Left ventricle myocardium inferior (tissue), 1 donor: Measurements from ENCODE around the gene IBA57. TPM values are rescaled to one million over a fixed set of nuclear protein-coding genes. Genes with fewer than 3 reads are reported as not detected.
"Not testable (repeated sequence)": the region's sequence is repeated elsewhere in the genome, so short reads cannot be mapped to it uniquely, and the experiment has no call there.

Source experiments
- DNase-seq: peaks from one replicate; pipeline ENCODE4 v3.0.0-alpha.2; 2020
- H3K27ac ChIP-seq: fragments of 200-600 bp; replicated peaks from 2 replicates; pipeline ENCODE4 v1.8.0; 2021
- H3K27me3 ChIP-seq: fragments of 200-600 bp; 2 replicates; pipeline ENCODE4 v1.8.0; 2021; ENCODE audit warnings: low read depth
- H3K36me3 ChIP-seq: fragments of 200-600 bp; 2 replicates; pipeline ENCODE4 v1.8.0; 2021
- H3K4me1 ChIP-seq: fragments of 200-600 bp; 2 replicates; pipeline ENCODE4 v1.8.0; 2021
- H3K4me3 ChIP-seq: fragments of 200-600 bp; 2 replicates; pipeline ENCODE4 v1.8.0; 2021; ENCODE audit warnings: mild to moderate bottlenecking, moderate library complexity
- H3K9me3 ChIP-seq: fragments of 200-600 bp; replicated peaks from 2 replicates; pipeline ENCODE4 v1.8.0; 2021
- intact Hi-C: fragments of 100-400 bp; cut with micrococcal nuclease; formaldehyde crosslinking; loops from one replicate; pipeline ENCODE4 v1.11.0; 2022
- total RNA-seq: library from RNA; stranded (reverse); fragmentation: NEBNext Ultra II Directional; extraction: Animal tissue kit (Norgen Biotek cat#: 25700); gene quantifications from one replicate; pipeline ENCODE4 v1.2.1, GENCODE V29; 2021
- TF ChIP-seq, protein P1 (sequence below): fragments of 200-600 bp; IDR thresholded peaks from 2 replicates; pipeline ENCODE4 v1.8.0; 2021; ENCODE audit warnings: antibody characterized with exemption, mild to moderate bottlenecking, borderline replicate concordance
- donor health status: DM: no; HTN: yes; CAD: no; lungs with severe emphysema.

IBA57 gene
- total RNA-seq, 1 donor from 2014 or later: 15.0 TPM

DNA sequence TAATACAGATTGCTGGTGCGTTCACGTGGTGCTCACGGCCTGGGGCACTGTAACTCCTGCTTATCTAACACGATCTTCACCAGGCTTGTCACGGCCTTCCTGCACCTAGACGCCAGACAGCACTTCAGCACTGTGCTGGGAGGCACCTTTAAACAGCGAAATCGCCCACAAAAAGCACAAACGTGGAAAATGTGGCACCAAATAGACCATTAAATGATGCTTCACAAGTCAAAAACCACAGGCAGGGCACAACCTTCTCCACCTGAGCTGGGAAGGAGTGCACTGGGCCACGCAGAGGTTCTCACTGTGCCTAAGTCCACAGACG, 20.0 kb downstream of the IBA57 start:
- intact Hi-C loops: no loop called here
- H3K27me3 ChIP-seq: no peaks in the 10 kb centered on the region

GRCh38 chr1:228188249-228188648, 22.6 kb downstream of the IBA57 start:
- DNase-seq, H3K27me3 ChIP-seq, H3K36me3 ChIP-seq, H3K27ac ChIP-seq, intact Hi-C loops, H3K4me3 ChIP-seq, H3K4me1 ChIP-seq, H3K9me3 ChIP-seq: not testable (repeated sequence)

More for the DNA sequence above, 20.0 kb downstream of the IBA57 start:
- no peak overlapping the region for H3K27ac ChIP-seq
- H3K36me3 ChIP-seq: no peaks in the 10 kb centered on the region
- no peaks in the 10 kb centered on the region for H3K4me1 ChIP-seq
- TF ChIP-seq, protein P1, sequence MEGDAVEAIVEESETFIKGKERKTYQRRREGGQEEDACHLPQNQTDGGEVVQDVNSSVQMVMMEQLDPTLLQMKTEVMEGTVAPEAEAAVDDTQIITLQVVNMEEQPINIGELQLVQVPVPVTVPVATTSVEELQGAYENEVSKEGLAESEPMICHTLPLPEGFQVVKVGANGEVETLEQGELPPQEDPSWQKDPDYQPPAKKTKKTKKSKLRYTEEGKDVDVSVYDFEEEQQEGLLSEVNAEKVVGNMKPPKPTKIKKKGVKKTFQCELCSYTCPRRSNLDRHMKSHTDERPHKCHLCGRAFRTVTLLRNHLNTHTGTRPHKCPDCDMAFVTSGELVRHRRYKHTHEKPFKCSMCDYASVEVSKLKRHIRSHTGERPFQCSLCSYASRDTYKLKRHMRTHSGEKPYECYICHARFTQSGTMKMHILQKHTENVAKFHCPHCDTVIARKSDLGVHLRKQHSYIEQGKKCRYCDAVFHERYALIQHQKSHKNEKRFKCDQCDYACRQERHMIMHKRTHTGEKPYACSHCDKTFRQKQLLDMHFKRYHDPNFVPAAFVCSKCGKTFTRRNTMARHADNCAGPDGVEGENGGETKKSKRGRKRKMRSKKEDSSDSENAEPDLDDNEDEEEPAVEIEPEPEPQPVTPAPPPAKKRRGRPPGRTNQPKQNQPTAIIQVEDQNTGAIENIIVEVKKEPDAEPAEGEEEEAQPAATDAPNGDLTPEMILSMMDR: no peak
- peaks cover 8% of the 10 kb centered on the region for H3K9me3 ChIP-seq
- H3K4me3 ChIP-seq: no peak overlapping the region
- no peak for DNase-seq

GRCh38 chr1:228190182-228190581, 24.6 kb downstream of the IBA57 start:
- TF ChIP-seq, protein P1: no peak
- H3K4me3 ChIP-seq: no peak overlapping the region
- peaks cover 4% of the 10 kb centered on the region for H3K36me3 ChIP-seq
- H3K9me3 ChIP-seq: peaks cover 8% of the 10 kb centered on the region
- intact Hi-C loops: no loop called here
- no peak for DNase-seq
- peaks cover 3% of the 10 kb centered on the region for H3K4me1 ChIP-seq
- H3K27me3 ChIP-seq: no peaks in the 10 kb centered on the region
- H3K27ac ChIP-seq: no peak overlapping the region

DNA sequence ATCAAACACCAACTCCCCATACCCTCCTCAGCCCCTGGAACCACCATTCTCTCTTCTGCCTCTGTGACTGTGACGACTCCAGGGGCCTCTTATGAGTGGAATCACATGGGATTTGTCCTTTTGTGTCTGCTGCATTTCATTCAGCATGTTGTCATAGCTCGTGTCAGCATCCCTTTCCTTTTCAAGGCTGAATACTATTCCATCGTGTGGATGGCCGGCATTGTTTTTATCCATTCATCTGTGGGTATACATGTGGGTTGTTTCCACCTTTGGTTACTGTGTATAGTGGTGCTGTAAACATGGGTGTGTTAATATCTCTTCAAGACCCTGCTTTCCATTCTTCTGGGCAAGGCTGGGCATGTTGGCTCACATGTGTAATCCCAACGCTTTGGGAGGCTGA, 25.2 kb downstream of the IBA57 start:
- DNase-seq: no peak
- Histone ChIP-seq H3K4me1 (peaks cover 3% of the 10 kb centered on the region), H3K36me3 (peaks cover 4% of the 10 kb centered on the region), H3K4me3 (no peak overlapping the region), H3K9me3 (peaks cover 8% of the 10 kb centered on the region), H3K27ac (no peak overlapping the region), H3K27me3 (no peaks in the 10 kb centered on the region)
- TF ChIP-seq, protein P1: no peak
- intact Hi-C loops: no loop called here

- Histone ChIP-seq H3K9me3 (peaks cover 12% of the 10 kb centered on the region), H3K27me3 (no peaks in the 10 kb centered on the region), H3K4me1 (peaks cover 18% of the 10 kb centered on the region), H3K36me3 (peaks cover 20% of the 10 kb centered on the region), H3K4me3 (no peak overlapping the region), H3K27ac (no peak overlapping the region)
- DNase-seq: no peak
- intact Hi-C loops: no loop called here
- TF ChIP-seq, protein P1: no peak
Measured at GRCh38 chr1:228194436-228194835, 28.8 kb downstream of the IBA57 start.

- peaks cover 20% of the 10 kb centered on the region for H3K9me3 ChIP-seq
- DNase-seq: no peak
- peaks cover 20% of the 10 kb centered on the region for H3K36me3 ChIP-seq
- no peaks in the 10 kb centered on the region for H3K27me3 ChIP-seq
- no peak overlapping the region for H3K27ac ChIP-seq
- intact Hi-C loops: no loop called here
- TF ChIP-seq, protein P1: no peak
- no peak overlapping the region for H3K4me3 ChIP-seq
- H3K4me1 ChIP-seq: peaks cover 18% of the 10 kb centered on the region
Measured at GRCh38 chr1:228194921-228195812, 29.6 kb downstream of the IBA57 start.
